Measurements from ENCODE around the gene GRIN2D. TPM values are rescaled to one million over a fixed set of nuclear protein-coding genes. Genes with fewer than 3 reads are reported as not detected.
A peak's percentile ranks its signal among the peaks of the same experiment; 100 is the strongest.
"Not testable (repeated sequence)": the region's sequence is repeated elsewhere in the genome, so short reads cannot be mapped to it uniquely, and the experiment has no call there.

Gene GRIN2D
- total RNA-seq, 2 experiments from 2014 or later, result 0.07 TPM

- ChIA-PET POLR2A (no interaction called here), CTCF (interaction anchor here (0.8 kb wide), 1 partner anchor 19 kb away, joined by 3 read pairs; the partner anchor contains the start of gene KDELR1)
- Mint-ChIP-seq H3K4me3 (no peak overlapping the region), H3K4me1 (ENCODE audit: low read depth) (no peaks in the 10 kb centered on the region), H3K27ac (no peak overlapping the region), H3K9me3 (no peaks in the 10 kb centered on the region), H3K36me3 (no peaks in the 10 kb centered on the region), H3K27me3 (no peaks in the 10 kb centered on the region)
- intact Hi-C loops (cut with micrococcal nuclease), result no loop called here
- DNase-seq, result no peak
Observed at GRCh38 chr19:48372904-48373303, 20.6 kb upstream of the GRIN2D start.

GRCh38 chr19:48373567-48373966 is 19.9 kb upstream of the GRIN2D start:
- Mint-ChIP-seq H3K4me3 (no peak overlapping the region), H3K27ac (no peak overlapping the region), H3K36me3 (no peaks in the 10 kb centered on the region), H3K9me3 (no peaks in the 10 kb centered on the region), H3K27me3 (no peaks in the 10 kb centered on the region), H3K4me1 (ENCODE audit: low read depth) (no peaks in the 10 kb centered on the region)
- ChIA-PET POLR2A (interaction anchor here (1.1 kb wide), 1 partner anchor 11 kb away, joined by 3 read pairs; no protein-coding TSS in a partner anchor), CTCF (no interaction called here)
- no peak for DNase-seq
- intact Hi-C loops (cut with micrococcal nuclease), result no loop called here

GRCh38 chr19:48378194-48378570 is 15.3 kb upstream of the GRIN2D start:
- Mint-ChIP-seq H3K36me3 (peaks cover 13% of the 10 kb centered on the region), H3K27ac (no peak overlapping the region), H3K4me3 (no peak overlapping the region), H3K27me3 (no peaks in the 10 kb centered on the region), H3K4me1 (ENCODE audit: low read depth) (no peaks in the 10 kb centered on the region), H3K9me3 (no peaks in the 10 kb centered on the region)
- DNase-seq, result no peak
- intact Hi-C loops (cut with micrococcal nuclease), result no loop called here
- ChIA-PET CTCF (no interaction called here), POLR2A (no interaction called here)

- Mint-ChIP-seq H3K9me3 (no peaks in the 10 kb centered on the region), H3K4me3 (no peak overlapping the region), H3K27me3 (no peaks in the 10 kb centered on the region), H3K36me3 (peaks cover 18% of the 10 kb centered on the region), H3K27ac (no peak overlapping the region), H3K4me1 (ENCODE audit: low read depth) (no peaks in the 10 kb centered on the region)
- POLR2A ChIA-PET, result no interaction called here
- CTCF ChIA-PET, result interaction anchor here (0.7 kb wide), 1 partner anchor 23 kb away, joined by 3 read pairs; no protein-coding TSS in a partner anchor
- DNase-seq, result no peak
- intact Hi-C loops (cut with micrococcal nuclease), result no loop called here
Observed at GRCh38 chr19:48379058-48379457, 14.4 kb upstream of the GRIN2D start.

- H3K4me3 Mint-ChIP-seq, result no peak overlapping the region
- H3K36me3 Mint-ChIP-seq, result peaks cover 32% of the 10 kb centered on the region
- intact Hi-C loops (cut with micrococcal nuclease), result no loop called here
- no peaks in the 10 kb centered on the region for H3K9me3 Mint-ChIP-seq
- DNase-seq, result no peak
- no peak overlapping the region for H3K27ac Mint-ChIP-seq
- ChIA-PET POLR2A (no interaction called here), CTCF (interaction anchor here (2.0 kb wide), 1 partner anchor 10 kb away, joined by 9 read pairs; the partner anchor contains the start of gene KDELR1)
- no peaks in the 10 kb centered on the region for H3K4me1 Mint-ChIP-seq (ENCODE audit: low read depth)
- no peaks in the 10 kb centered on the region for H3K27me3 Mint-ChIP-seq
Observed at GRCh38 chr19:48381178-48381950, 12.1 kb upstream of the GRIN2D start.

GRCh38 chr19:48382286-48382685 is 11.2 kb upstream of the GRIN2D start:
- CTCF ChIA-PET, result interaction anchor here (2.0 kb wide), 1 partner anchor 9 kb away, joined by 9 read pairs; the partner anchor contains the start of gene KDELR1
- intact Hi-C loops (cut with micrococcal nuclease), result no loop called here
- POLR2A ChIA-PET, result no interaction called here
- H3K36me3 Mint-ChIP-seq, result peaks cover 36% of the 10 kb centered on the region
- no peaks in the 10 kb centered on the region for H3K27me3 Mint-ChIP-seq
- H3K27ac Mint-ChIP-seq, result no peak overlapping the region
- no peak overlapping the region for H3K4me3 Mint-ChIP-seq
- H3K4me1 Mint-ChIP-seq (ENCODE audit: low read depth), result no peaks in the 10 kb centered on the region
- no peaks in the 10 kb centered on the region for H3K9me3 Mint-ChIP-seq
- DNase-seq, result no peak

- no peak overlapping the region for H3K27ac Mint-ChIP-seq
- H3K27me3 Mint-ChIP-seq, result no peaks in the 10 kb centered on the region
- ChIA-PET CTCF (no interaction called here), POLR2A (no interaction called here)
- H3K36me3 Mint-ChIP-seq, result peaks cover 47% of the 10 kb centered on the region
- H3K4me3 Mint-ChIP-seq, result no peak overlapping the region
- DNase-seq, result no peak
- H3K4me1 Mint-ChIP-seq (ENCODE audit: low read depth), result peaks cover 6% of the 10 kb centered on the region
- intact Hi-C loops (cut with micrococcal nuclease), result no loop called here
- no peaks in the 10 kb centered on the region for H3K9me3 Mint-ChIP-seq
Observed at GRCh38 chr19:48385461-48386087, 7.9 kb upstream of the GRIN2D start.

GRCh38 chr19:48386981-48387380 is 6.5 kb upstream of the GRIN2D start:
- H3K27ac Mint-ChIP-seq, result no peak overlapping the region
- no peak for DNase-seq
- H3K27me3 Mint-ChIP-seq, result no peaks in the 10 kb centered on the region
- peaks cover 44% of the 10 kb centered on the region for H3K36me3 Mint-ChIP-seq
- POLR2A ChIA-PET, result no interaction called here
- intact Hi-C loops (cut with micrococcal nuclease), result no loop called here
- peaks cover 10% of the 10 kb centered on the region for H3K4me1 Mint-ChIP-seq (ENCODE audit: low read depth)
- H3K9me3 Mint-ChIP-seq, result no peaks in the 10 kb centered on the region
- no peak overlapping the region for H3K4me3 Mint-ChIP-seq
- CTCF ChIA-PET, result no interaction called here

- Mint-ChIP-seq H3K9me3 (no peaks in the 10 kb centered on the region), H3K27ac (peak overlapping the region; percentile 87), H3K27me3 (peaks cover 15% of the 10 kb centered on the region), H3K36me3 (peaks cover 20% of the 10 kb centered on the region), H3K4me1 (ENCODE audit: low read depth) (peaks cover 23% of the 10 kb centered on the region), H3K4me3 (peak overlapping the region; percentile 90)
- DNase-seq, result peak; percentile 78
- CTCF ChIA-PET, result interaction anchor here (0.6 to 2.4 kb wide), 39 partner anchors 7 to 241 kb away, joined by 3 to 29 read pairs (median 4); partner anchors contain the start of genes GRWD1, SYNGR4 and TMEM143
- POLR2A ChIA-PET, result interaction anchor here (1.2 kb wide), 1 partner anchor 186 kb away, joined by 3 read pairs; no protein-coding TSS in a partner anchor
- intact Hi-C loops (cut with micrococcal nuclease), result loop anchor here (1.0 kb wide), 1 partner anchor 26 kb away; the partner anchor contains the start of gene SYNGR4
Observed at GRCh38 chr19:48390188-48391099, 3.0 kb upstream of the GRIN2D start.

GRCh38 chr19:48391100-48392005 is 2.1 kb upstream of the GRIN2D start, which contains the start of gene KDELR1:
Gene KDELR1, minus strand, starts transcription at chr19:48391551. Its CDS starts 193 bp downstream, at chr19:48391358.
- H3K4me1 Mint-ChIP-seq (ENCODE audit: low read depth), result peaks cover 25% of the 10 kb centered on the region
- H3K36me3 Mint-ChIP-seq, result peaks cover 15% of the 10 kb centered on the region
- CTCF ChIA-PET, result interaction anchor here (0.6 to 2.4 kb wide), 45 partner anchors 8 to 403 kb away, joined by 3 to 29 read pairs (median 4); partner anchors contain the start of genes GRWD1, SYNGR4 and TMEM143
- DNase-seq, result peak; percentile 80
- H3K27ac Mint-ChIP-seq, result peak within 1 kb of the TSS; percentile 87
- intact Hi-C loops (cut with micrococcal nuclease), result loop anchor here (1.0 kb wide), 1 partner anchor 27 kb away; the partner anchor contains the start of gene SYNGR4
- POLR2A ChIA-PET, result interaction anchor here (0.6 to 1.2 kb wide), 5 partner anchors 27 to 187 kb away, joined by 3 to 15 read pairs (median 3); partner anchors contain the start of genes SYNGR4 and TMEM143
- peak within 1 kb of the TSS; percentile 90 for H3K4me3 Mint-ChIP-seq
- peaks cover 23% of the 10 kb centered on the region for H3K27me3 Mint-ChIP-seq
- H3K9me3 Mint-ChIP-seq, result no peaks in the 10 kb centered on the region

- DNase-seq; intact Hi-C loops (cut with micrococcal nuclease); H3K27ac Mint-ChIP-seq; H3K9me3 Mint-ChIP-seq: not testable (repeated sequence)
- Mint-ChIP-seq H3K4me1 (ENCODE audit: low read depth) (peaks cover 25% of the 10 kb centered on the region), H3K36me3 (peaks cover 13% of the 10 kb centered on the region), H3K4me3 (peak overlapping the region; percentile 90), H3K27me3 (peaks cover 25% of the 10 kb centered on the region)
- CTCF ChIA-PET, result interaction anchor here (0.6 to 2.4 kb wide), 35 partner anchors 8 to 402 kb away, joined by 3 to 29 read pairs (median 4); partner anchors contain the start of genes GRWD1, SYNGR4 and TMEM143
- POLR2A ChIA-PET, result interaction anchor here (0.7 to 1.2 kb wide), 4 partner anchors 28 to 188 kb away, joined by 3 to 15 read pairs (median 3); partner anchors contain the start of genes SYNGR4 and TMEM143
Observed at GRCh38 chr19:48392006-48392344, 1.5 kb upstream of the GRIN2D start.

Data from activated CD4-positive, alpha-beta memory T cell treated with anti-CD3 and anti-CD28 coated beads for 36 hours (primary cell).